HL-60 (cell line): Measurements from ENCODE around the gene SERPINF2.

Experiments used
- DNase-seq, 2 experiments: peaks; one replicate each; pipeline ENCODE4 v3.0.0-alpha.2; 2010 to 2020; ENCODE audit warnings: low read depth in 1 of 2, low spot score in 1 of 2
- H3K27ac ChIP-seq: fragments of 250-450 bp; sonication (Bioruptor Pico); replicated peaks from 2 replicates; pipeline ENCODE4 v1.5.1; 2020; ENCODE audit warnings: mild to moderate bottlenecking, moderate library complexity
- H3K27me3 ChIP-seq: fragments of 250-450 bp; sonication (Bioruptor Pico); 2 replicates; pipeline ENCODE4 v1.5.1; 2021; ENCODE audit warnings: mild to moderate bottlenecking, moderate library complexity; ENCODE audit not compliant: insufficient read depth, poor library complexity, severe bottlenecking
- H3K4me3 ChIP-seq: replicated peaks from 2 replicates; pipeline ENCODE4 v1.5.1; 2011; ENCODE audit warnings: mild to moderate bottlenecking, control low read depth, low read length; ENCODE audit not compliant: insufficient read depth
- CTCF ChIP-seq: IDR thresholded peaks from one replicate; pipeline ENCODE4 v1.5.1; 2011; ENCODE audit warnings: low read length, control low read depth, inconsistent platforms; ENCODE audit not compliant: insufficient read depth
- GABPA ChIP-seq: IDR thresholded peaks from 2 replicates; pipeline ENCODE4 v1.6.1; 2012; ENCODE audit warnings: low read depth
- POLR2AphosphoS5 ChIP-seq: IDR thresholded peaks from 2 replicates; pipeline ENCODE4 v1.6.1; 2012; ENCODE audit warnings: low read depth
- REST ChIP-seq: IDR thresholded peaks from 2 replicates; pipeline ENCODE4 v1.6.1; 2012; ENCODE audit warnings: low read depth; ENCODE audit not compliant: insufficient replicate concordance
- SPI1 ChIP-seq: IDR thresholded peaks from 2 replicates; pipeline ENCODE4 v1.6.1; 2012; ENCODE audit warnings: low read depth, mild to moderate bottlenecking, borderline replicate concordance

Gene SERPINF2

DNA sequence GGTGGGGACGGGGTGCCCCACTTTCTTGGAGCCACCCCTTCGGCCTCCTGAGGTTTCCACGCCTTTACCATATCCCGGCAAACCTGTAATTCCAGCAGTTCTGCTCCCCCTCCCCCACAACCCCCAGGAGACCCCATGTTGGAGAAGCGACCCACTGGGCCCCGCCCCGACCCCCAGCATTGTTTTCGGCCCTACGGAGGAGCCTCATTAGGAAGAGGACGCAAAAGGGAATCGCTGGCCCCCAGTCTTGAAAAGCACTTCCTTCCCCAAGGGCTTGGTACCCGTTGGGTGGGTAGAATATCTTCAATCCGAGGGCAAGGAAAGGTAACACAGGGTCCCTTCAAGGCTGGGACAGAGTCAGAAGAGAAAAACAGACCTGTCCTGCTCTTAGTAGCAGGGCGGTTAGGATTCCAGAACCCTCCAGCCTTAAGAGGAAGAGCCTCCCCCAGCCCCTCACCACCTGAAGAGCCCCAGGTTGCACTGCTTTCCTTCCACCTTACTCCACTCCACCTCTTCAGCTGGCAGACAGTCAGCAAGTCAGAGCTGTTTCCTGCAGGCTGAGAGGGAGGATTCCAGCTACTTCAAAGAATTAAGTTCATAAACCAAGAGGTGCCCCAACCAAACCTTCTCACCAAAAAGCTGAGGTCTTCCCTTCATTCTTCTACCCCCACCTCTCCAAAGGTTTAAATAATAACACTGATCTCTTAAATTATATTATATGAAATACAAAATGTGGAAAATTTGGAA is 31.7 kb upstream of the SERPINF2 start:
- TF ChIP-seq REST (no peak), GABPA (no peak), CTCF (no peak), SPI1 (no peak), POLR2AphosphoS5 (no peak)
- no peak overlapping the region for H3K27ac ChIP-seq
- no peak for DNase-seq
- no peak overlapping the region for H3K4me3 ChIP-seq
- H3K27me3 ChIP-seq = peaks cover 2% of the 10 kb centered on the region

DNA sequence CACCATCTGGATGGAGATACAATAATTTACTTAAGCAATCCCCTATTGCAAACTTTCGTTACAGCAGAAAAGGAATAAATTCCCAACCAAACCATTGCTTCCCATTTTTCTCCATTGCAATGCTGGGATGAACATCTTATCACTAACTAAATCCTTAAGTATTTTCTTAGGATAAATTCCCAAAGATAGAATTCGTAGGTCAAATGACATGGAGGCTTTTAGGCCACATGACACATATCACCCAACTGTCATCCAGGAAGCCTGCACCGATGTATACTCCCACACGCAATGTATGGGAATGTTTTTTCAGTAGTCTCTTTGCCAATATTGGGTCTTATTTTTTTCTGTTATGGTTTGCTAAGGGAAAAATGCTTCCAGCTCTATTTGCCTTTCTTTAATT is 30.9 kb upstream of the SERPINF2 start:
- H3K27me3 ChIP-seq = peaks cover 2% of the 10 kb centered on the region
- no peak overlapping the region for H3K4me3 ChIP-seq
- no peak for DNase-seq
- TF ChIP-seq CTCF (no peak), GABPA (no peak), POLR2AphosphoS5 (no peak), SPI1 (no peak), REST (no peak)
- no peak overlapping the region for H3K27ac ChIP-seq

DNA sequence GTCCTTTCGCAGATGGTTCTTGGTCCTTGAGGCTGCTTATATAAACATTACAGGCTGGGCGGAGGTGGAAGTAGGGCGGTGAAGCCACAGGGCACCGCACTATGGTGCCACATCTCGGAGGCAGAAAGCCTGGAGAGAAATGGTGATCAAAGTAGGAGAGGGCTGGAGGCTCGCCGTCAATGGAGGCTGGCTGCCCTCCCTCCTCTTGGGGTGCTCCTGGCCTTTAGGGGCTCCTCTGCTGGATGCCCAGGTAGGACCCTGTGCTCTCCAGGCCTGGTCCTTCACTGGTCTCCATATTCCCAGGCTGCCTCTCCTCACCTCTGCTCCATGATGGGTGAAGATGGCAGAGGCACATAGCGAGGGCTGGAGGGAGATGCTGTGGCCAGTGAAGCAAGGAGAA is 30.4 kb upstream of the SERPINF2 start:
- Histone ChIP-seq H3K27me3 (peaks cover 2% of the 10 kb centered on the region), H3K27ac (no peak overlapping the region), H3K4me3 (no peak overlapping the region)
- DNase-seq = no peak
- TF ChIP-seq POLR2AphosphoS5 = no peak
- TF ChIP-seq CTCF = no peak
- no peak for TF ChIP-seq SPI1
- TF ChIP-seq REST = no peak
